B cell (primary cell): ENCODE data around the gene KRTAP5-2. TPM values are rescaled to one million over a fixed set of nuclear protein-coding genes. Genes with fewer than 3 reads are reported as not detected.
A peak's percentile ranks its signal among the peaks of the same experiment; 100 is the strongest.

ENCODE experiments used
- ATAC-seq: fragments of 200-7000 bp; cut with Tn5 transposase; one replicate; pipeline ENCODE4 v1.10.0; 2021; ENCODE audit warnings: low read depth, mild to moderate bottlenecking, moderate number of reproducible peaks, moderate library complexity
- CTCF ChIA-PET: fragments of 350-600 bp; sonication (Branson Sonifier 250); formaldehyde crosslinking; loops from one replicate; lab custom pipeline; 2021; ENCODE audit warnings: antibody characterized with exemption, inconsistent platforms; lab: Charles Lee
- POLR2A ChIA-PET: fragments of 350-600 bp; sonication (Branson Sonifier 250); formaldehyde crosslinking; loops from one replicate; lab custom pipeline; 2021; ENCODE audit warnings: antibody characterized with exemption; lab: Charles Lee
- DNase-seq: peaks from one replicate; pipeline ENCODE4 v3.0.0; 2013
- H2AFZ ChIP-seq: 2 replicates; pipeline ENCODE4 v1.6.1; 2012; ENCODE audit warnings: mild to moderate bottlenecking, low read depth, low read length; ENCODE audit not compliant: insufficient read depth, poor library complexity, severe bottlenecking
- H3K27ac ChIP-seq, 2 donors: 1 replicate in 1 of 2; 2 replicates in 1 of 2; pipeline ENCODE4 v1.5.1; 2012 to 2013; ENCODE audit warnings: low read length in 2 of 2, mild to moderate bottlenecking in 2 of 2, moderate library complexity in 1 of 2
- H3K27me3 ChIP-seq, 4 experiments: fragments of 200-600 bp in 1 of 4; sonication (generic) in 1 of 4; replicated peaks in 1 of 4; 1 replicate in 2 of 4; 2 replicates in 2 of 4; pipeline versions ENCODE4 v1.6.1 to v1.7.0; 2013 to 2016; ENCODE audit warnings: low read length in 3 of 4, mild to moderate bottlenecking in 2 of 4, mixed read lengths in 1 of 4, moderate library complexity in 1 of 4; ENCODE audit not compliant: insufficient read depth in 4 of 4, control insufficient read depth in 3 of 4; ENCODE audit errors: control extremely low read depth in 1 of 4
- H3K36me3 ChIP-seq, 2 experiments: replicated peaks in 1 of 2; 1 replicate in 1 of 2; 2 replicates in 1 of 2; pipeline versions ENCODE4 v1.6.1 to v1.7.1; 2013; ENCODE audit warnings: low read length in 1 of 2; ENCODE audit not compliant: insufficient read depth in 2 of 2, control insufficient read depth in 1 of 2; ENCODE audit errors: control extremely low read depth in 1 of 2, extremely low read depth in 1 of 2
- H3K4me1 ChIP-seq, 2 donors: fragments of 200-600 bp in 1 of 2; sonication (generic) in 1 of 2; 1 replicate in 1 of 2; 2 replicates in 1 of 2; pipeline versions ENCODE4 v1.5.1 to v1.6.1; 2013 to 2017; ENCODE audit warnings: low read length in 2 of 2; ENCODE audit not compliant: control insufficient read depth in 2 of 2, insufficient read depth in 2 of 2
- H3K4me2 ChIP-seq: replicated peaks from 2 replicates; pipeline ENCODE3; 2012; ENCODE audit warnings: mild to moderate bottlenecking, low read depth, low read length; ENCODE audit not compliant: poor library complexity, severe bottlenecking
- H3K4me3 ChIP-seq, 5 experiments: fragments of 200-600 bp in 1 of 5; sonication (generic) in 1 of 5; 1 replicate in 3 of 5; 2 replicates in 2 of 5; pipeline versions ENCODE4 v1.5.1 to v1.7.0; 2011 to 2016; ENCODE audit warnings: low read length in 4 of 5, mild to moderate bottlenecking in 4 of 5, low read depth in 2 of 5, control low read depth in 1 of 5, moderate library complexity in 1 of 5; ENCODE audit not compliant: insufficient read depth in 1 of 5; ENCODE audit errors: control extremely low read depth in 1 of 5, extremely low read depth in 1 of 5
- H3K79me2 ChIP-seq: fragments of 200-600 bp; sonication (generic); one replicate; pipeline ENCODE4 v1.6.0; 2016; ENCODE audit warnings: low read length; ENCODE audit not compliant: control insufficient read depth, insufficient read depth
- H3K9ac ChIP-seq: fragments of 200-600 bp; sonication (generic); 2 replicates; pipeline ENCODE4 v1.6.1; 2017; ENCODE audit warnings: mild to moderate bottlenecking, low read length, moderate library complexity
- H3K9me3 ChIP-seq, 3 donors: one replicate each; pipeline versions ENCODE4 v1.6.1 to v1.7.1; 2013; ENCODE audit warnings: low read length in 2 of 3; ENCODE audit not compliant: control insufficient read depth in 2 of 3, insufficient read depth in 1 of 3; ENCODE audit errors: control extremely low read depth in 1 of 3
- H4K20me1 ChIP-seq: 2 replicates; pipeline ENCODE4 v1.6.0; 2012; ENCODE audit warnings: mild to moderate bottlenecking, low read length; ENCODE audit not compliant: insufficient read depth, control insufficient read depth, poor library complexity, severe bottlenecking
- H3K27ac Mint-ChIP-seq: one replicate; pipeline ENCODE4 v1.8.0; 2021; ENCODE audit warnings: mixed read lengths
- H3K27me3 Mint-ChIP-seq: one replicate; pipeline ENCODE4 v1.8.0; 2021; ENCODE audit warnings: mixed read lengths
- H3K4me1 Mint-ChIP-seq: one replicate; pipeline ENCODE4 v1.8.0; 2021; ENCODE audit warnings: mixed read lengths
- H3K4me3 Mint-ChIP-seq: one replicate; pipeline ENCODE4 v1.8.0; 2021; ENCODE audit warnings: mixed read lengths
- H3K9me3 Mint-ChIP-seq: one replicate; pipeline ENCODE4 v1.8.0; 2022; ENCODE audit warnings: mixed read lengths; ENCODE audit not compliant: insufficient read depth
- EZH2 ChIP-seq: IDR thresholded peaks from 2 replicates; pipeline ENCODE4 v1.6.1; 2012; ENCODE audit warnings: borderline replicate concordance, low read depth, mild to moderate bottlenecking, moderate library complexity, low read length; ENCODE audit not compliant: insufficient read depth, poor library complexity, severe bottlenecking
- WGBS: methylation state at CpG from one replicate; pipeline ENCODE4 v1.1.5; 2013; ENCODE audit warnings: missing lambda C conversion rate; ENCODE audit not compliant: insufficient coverage; 5-methylcytosine and 5-hydroxymethylcytosine counted together
- intact Hi-C: fragments of 100-400 bp; cut with micrococcal nuclease; formaldehyde crosslinking; loops from one replicate; pipeline ENCODE4 v1.10.0; 2022
- polyA plus RNA-seq: library from polyadenylated mRNA; depleted of rRNA; stranded (reverse); fragments of >200 nt; gene quantifications from 2 replicates; pipeline ENCODE4 v1.2.3, GENCODE V29; 2012
- total RNA-seq, 2 donors: library from RNA; stranded (reverse); fragments of 120-200 nt in 1 of 2; gene quantifications; 1 replicate in 1 of 2; 2 replicates in 1 of 2; pipeline versions ENCODE4 v1.2.3 to v1.2.4, GENCODE V29; 2013 to 2022
- TF ChIP-seq, protein P1 (sequence below): fragments of 200-600 bp; IDR thresholded peaks from one replicate; pipeline ENCODE4 v1.8.0; 2022; ENCODE audit warnings: antibody characterized with exemption, mild to moderate bottlenecking

Gene KRTAP5-2
- total and polyA plus RNA-seq, 2 donors (not counting 1 experiment from before 2014, with no cell fraction given): 0.36 TPM; not detected in 1

DNA sequence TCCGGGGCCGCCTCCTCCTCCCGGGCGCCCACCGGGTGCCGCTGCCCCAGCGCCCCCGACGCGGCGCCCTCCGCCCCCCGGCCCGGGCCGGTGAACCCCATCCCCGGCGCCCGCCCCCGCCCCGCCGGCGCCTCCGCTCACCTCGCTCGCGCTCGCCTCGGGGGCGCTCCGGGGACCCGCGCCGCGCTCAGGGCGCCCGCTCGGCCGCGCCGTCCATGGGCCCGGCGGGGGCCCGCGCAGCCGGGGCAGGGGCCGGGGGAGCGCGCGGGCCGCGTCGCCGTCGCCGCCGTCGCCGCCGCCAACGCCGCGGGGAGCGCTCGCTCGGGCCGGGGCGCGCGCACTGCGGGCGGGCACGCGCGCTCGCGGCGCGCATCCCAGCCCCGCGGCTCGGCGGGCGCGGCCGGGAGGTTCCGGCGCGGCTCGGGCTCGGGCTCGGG lies 26.3 kb downstream of the KRTAP5-2 start:
- H3K4me3 Mint-ChIP-seq: no peak overlapping the region
- peak overlapping the region; percentile 49 for H3K9ac ChIP-seq
- CTCF ChIA-PET: no interaction called here

More for the DNA sequence above, 26.3 kb downstream of the KRTAP5-2 start:
- Mint-ChIP-seq H3K27ac (no peak overlapping the region), H3K27me3 (peaks cover 9% of the 10 kb centered on the region), H3K4me1 (peaks cover 20% of the 10 kb centered on the region), H3K9me3 (no peaks in the 10 kb centered on the region)
- Histone ChIP-seq H3K27ac (no peak overlapping the region), H3K27me3 (peaks cover 0 to 34% (median 9%) of the 10 kb centered on the region in 4 experiments), H4K20me1 (no peaks in the 10 kb centered on the region), H3K36me3 (no peaks in the 10 kb centered on the region), H3K9me3 (peaks cover 0 to 2% (median 0%) of the 10 kb centered on the region in 3 donors), H2AFZ (no peak overlapping the region), H3K4me1 (peaks cover 31 to 33% of the 10 kb centered on the region in 2 donors), H3K4me2 (peak overlapping the region; percentile 71), H3K4me3 (peak overlapping the region in 3 of 5 experiments; percentile 42 to 50 (median 49)), H3K79me2 (no peaks in the 10 kb centered on the region)
- POLR2A ChIA-PET: no interaction called here
- ATAC-seq (no peak), DNase-seq (no peak)
- 3% methylated on average over 91 of the region's 91 CpGs for WGBS
- TF ChIP-seq EZH2: no peak
- TF ChIP-seq, protein P1, sequence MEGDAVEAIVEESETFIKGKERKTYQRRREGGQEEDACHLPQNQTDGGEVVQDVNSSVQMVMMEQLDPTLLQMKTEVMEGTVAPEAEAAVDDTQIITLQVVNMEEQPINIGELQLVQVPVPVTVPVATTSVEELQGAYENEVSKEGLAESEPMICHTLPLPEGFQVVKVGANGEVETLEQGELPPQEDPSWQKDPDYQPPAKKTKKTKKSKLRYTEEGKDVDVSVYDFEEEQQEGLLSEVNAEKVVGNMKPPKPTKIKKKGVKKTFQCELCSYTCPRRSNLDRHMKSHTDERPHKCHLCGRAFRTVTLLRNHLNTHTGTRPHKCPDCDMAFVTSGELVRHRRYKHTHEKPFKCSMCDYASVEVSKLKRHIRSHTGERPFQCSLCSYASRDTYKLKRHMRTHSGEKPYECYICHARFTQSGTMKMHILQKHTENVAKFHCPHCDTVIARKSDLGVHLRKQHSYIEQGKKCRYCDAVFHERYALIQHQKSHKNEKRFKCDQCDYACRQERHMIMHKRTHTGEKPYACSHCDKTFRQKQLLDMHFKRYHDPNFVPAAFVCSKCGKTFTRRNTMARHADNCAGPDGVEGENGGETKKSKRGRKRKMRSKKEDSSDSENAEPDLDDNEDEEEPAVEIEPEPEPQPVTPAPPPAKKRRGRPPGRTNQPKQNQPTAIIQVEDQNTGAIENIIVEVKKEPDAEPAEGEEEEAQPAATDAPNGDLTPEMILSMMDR: no peak
- intact Hi-C loops: loop anchor here (5.0 kb wide), 2 partner anchors 119 to 309 kb away; no protein-coding TSS in a partner anchor
